Measurements from ENCODE around the gene CASP14. TPM values are rescaled to one million over a fixed set of nuclear protein-coding genes. Genes with fewer than 3 reads are reported as not detected.

Gene CASP14
- total and polyA plus RNA-seq, 2 of the 8 experiments (the other 6 are each of a cell fraction or from before 2014, with no cell fraction given) = not detected

GRCh38 chr19:15031675-15032074 is 17.6 kb upstream of the CASP14 start (continued):
- TF ChIP-seq CREB1 (IDR thresholded peaks at IDR 0.05) = no peak
